A549 (cell line): ENCODE data around the gene TIMD4. TPM values are rescaled to one million over a fixed set of nuclear protein-coding genes. Genes with fewer than 3 reads are reported as not detected.

Experiments
- ATAC-seq, 2 experiments: fragments of 200-7000 bp in 1 of 2; fragments of >200 bp in 1 of 2; cut with Nextera tagmentation in 1 of 2; cut with Tn5 transposase in 1 of 2; 3 replicates each; pipeline versions ENCODE4 v1.8.0 to v1.9.1; 2018 to 2020; ENCODE audit warnings: mild to moderate bottlenecking in 1 of 2, moderate library complexity in 1 of 2
- CTCF ChIA-PET: fragments of 300-600 bp; sonication (Branson Sonifier 250); formaldehyde crosslinking; extraction: SDS; loops from one replicate; lab custom pipeline; 2021; ENCODE audit warnings: antibody characterized with exemption, inconsistent platforms; lab: Yijun Ruan, JAX
- POLR2A ChIA-PET: fragments of 350-600 bp; formaldehyde crosslinking; extraction: SDS; loops from one replicate; lab custom pipeline; 2021; ENCODE audit warnings: antibody characterized with exemption, inconsistent platforms; lab: Yijun Ruan, JAX
- DNase-seq, 2 experiments: peaks; one replicate each; pipeline versions ENCODE4 v3.0.0 to v3.0.0-alpha.2; 2011 to 2016; ENCODE audit warnings: low read depth in 1 of 2, low spot score in 1 of 2
- FAIRE-seq: peaks from 2 replicates; lab custom pipeline; 2011; peaks lifted over from hg19 to GRCh38; lab: Jason Lieb, UNC
- H3K27ac ChIP-seq, 2 experiments: fragments of >200 bp; sonication (Bioruptor Twin); formaldehyde crosslinking; 3 replicates each; pipeline ENCODE4 v1.5.1; 2016 to 2017
- H3K4me1 ChIP-seq: fragments of >200 bp; sonication (Bioruptor Twin); formaldehyde crosslinking; 3 replicates; pipeline ENCODE4 v1.6.1; 2016
- H3K4me2 ChIP-seq: fragments of >200 bp; sonication (Bioruptor Twin); formaldehyde crosslinking; 3 replicates; pipeline ENCODE4 v1.6.1; 2016
- H3K4me3 ChIP-seq: fragments of >200 bp; sonication (Bioruptor Twin); formaldehyde crosslinking; 3 replicates; pipeline ENCODE4 v1.5.1; 2016
- H3K9me3 ChIP-seq: fragments of >200 bp; sonication (Bioruptor Twin); formaldehyde crosslinking; 3 replicates; pipeline ENCODE4 v1.6.1; 2016
- ATOH8 ChIP-seq: fragments of 250-450 bp; sonication (Bioruptor Pico); IDR thresholded peaks from 2 replicates; pipeline ENCODE4 v1.5.0; 2020; ENCODE audit warnings: low read depth, mild to moderate bottlenecking, moderate library complexity
- BHLHE40 ChIP-seq: IDR thresholded peaks from 2 replicates; pipeline ENCODE4 v1.6.1; 2012; ENCODE audit warnings: low read depth, low read length, inconsistent platforms
- CBX2 ChIP-seq: fragments of 200-600 bp; sonication (generic); IDR thresholded peaks from 2 replicates; pipeline ENCODE4 v1.6.1; 2016; ENCODE audit warnings: low read depth, mild to moderate bottlenecking, borderline replicate concordance
- CEBPB ChIP-seq, 2 experiments: fragments of >200 bp in 1 of 2; sonication (Bioruptor Twin) in 1 of 2; formaldehyde crosslinking in 1 of 2; IDR thresholded peaks; 2 replicates each; pipeline ENCODE4 v1.6.1; 2012 to 2016
- CHD2 ChIP-seq: fragments of 150-350 bp; IDR thresholded peaks from 2 replicates; pipeline ENCODE4 v1.6.1; 2014; ENCODE audit warnings: low read length; ENCODE audit not compliant: partially characterized antibody
- CHD4 ChIP-seq: fragments of 200-600 bp; sonication (generic); IDR thresholded peaks from 2 replicates; pipeline ENCODE4 v1.6.1; 2016; ENCODE audit warnings: antibody characterized with exemption, mild to moderate bottlenecking, borderline replicate concordance
- EP300 ChIP-seq, 2 experiments: fragments of >200 bp; sonication (Bioruptor Twin); formaldehyde crosslinking; IDR thresholded peaks; 2 replicates in 1 of 2; 3 replicates in 1 of 2; pipeline ENCODE4 v1.6.1; 2016 to 2017
- ESRRA ChIP-seq: fragments of 150-350 bp; IDR thresholded peaks from 2 replicates; pipeline ENCODE4 v1.6.1; 2014; ENCODE audit warnings: mild to moderate bottlenecking, low read length, borderline replicate concordance
- HES2 ChIP-seq: fragments of >200 bp; sonication (Bioruptor Twin); formaldehyde crosslinking; IDR thresholded peaks from 2 replicates; pipeline ENCODE4 v1.6.1; 2016
- HEYL ChIP-seq: fragments of 250-450 bp; sonication (Bioruptor Pico); IDR thresholded peaks from 2 replicates; pipeline ENCODE4 v1.8.0; 2021; ENCODE audit warnings: mild to moderate bottlenecking, moderate library complexity
- HOXA7 ChIP-seq: fragments of 250-450 bp; sonication (Bioruptor Pico); IDR thresholded peaks from 2 replicates; pipeline ENCODE4 v1.5.0; 2020; ENCODE audit warnings: mild to moderate bottlenecking, moderate library complexity
- HOXB13 ChIP-seq: fragments of 250-450 bp; sonication (Bioruptor Pico); IDR thresholded peaks from 2 replicates; pipeline ENCODE4 v1.5.0; 2020; ENCODE audit warnings: low read depth, mild to moderate bottlenecking, moderate library complexity
- KDM1A ChIP-seq: fragments of 200-600 bp; sonication (generic); IDR thresholded peaks from 2 replicates; pipeline ENCODE4 v1.6.1; 2016; ENCODE audit warnings: low read depth, mild to moderate bottlenecking
- MAFK ChIP-seq: fragments of 450-650 bp; IDR thresholded peaks from 2 replicates; pipeline ENCODE4 v1.6.1; 2014; ENCODE audit not compliant: partially characterized antibody
- MAZ ChIP-seq: fragments of 150-350 bp; IDR thresholded peaks from 2 replicates; pipeline ENCODE4 v1.6.1; 2014; ENCODE audit warnings: antibody characterized with exemption, low read depth, low read length, borderline replicate concordance
- MYC ChIP-seq: IDR thresholded peaks from 2 replicates; pipeline ENCODE4 v1.6.1; 2012; ENCODE audit warnings: mild to moderate bottlenecking, inconsistent platforms, low read length, improper control_type of control experiment, borderline replicate concordance
- NFE2L2 ChIP-seq: fragments of 150-350 bp; conservative IDR thresholded peaks from 2 replicates; pipeline ENCODE4 v1.6.1; 2014; ENCODE audit warnings: low read length
- NPAS2 ChIP-seq: fragments of 250-450 bp; sonication (Bioruptor Pico); IDR thresholded peaks from 2 replicates; pipeline ENCODE4 v1.8.0; 2022; ENCODE audit warnings: mild to moderate bottlenecking, moderate library complexity, borderline replicate concordance
- NR3C1 ChIP-seq: fragments of >200 bp; sonication (Bioruptor Twin); formaldehyde crosslinking; IDR thresholded peaks from 3 replicates; pipeline ENCODE4 v1.6.1; 2017
- PBX3 ChIP-seq: IDR thresholded peaks from 2 replicates; pipeline ENCODE4 v1.6.1; 2012
- PHF8 ChIP-seq: fragments of 200-600 bp; sonication (generic); IDR thresholded peaks from 2 replicates; pipeline ENCODE4 v1.6.1; 2016; ENCODE audit warnings: low read depth, mild to moderate bottlenecking, antibody characterized with exemption, moderate library complexity, borderline replicate concordance
- RARB ChIP-seq: fragments of 250-450 bp; sonication (Bioruptor Pico); IDR thresholded peaks from 2 replicates; pipeline ENCODE4 v1.8.0; 2021; ENCODE audit warnings: mild to moderate bottlenecking, moderate library complexity
- RCOR1 ChIP-seq: fragments of 150-350 bp; IDR thresholded peaks from 2 replicates; pipeline ENCODE4 v1.6.1; 2014; ENCODE audit warnings: antibody characterized with exemption, low read length, low read depth
- REST ChIP-seq: fragments of 200-600 bp; sonication (generic); IDR thresholded peaks from 2 replicates; pipeline ENCODE4 v1.6.1; 2016; ENCODE audit warnings: antibody characterized with exemption, mild to moderate bottlenecking, moderate library complexity
- RFX5 ChIP-seq: fragments of 450-650 bp; IDR thresholded peaks from 2 replicates; pipeline ENCODE4 v1.7.1; 2014; ENCODE audit warnings: antibody characterized with exemption, mild to moderate bottlenecking, moderate library complexity
- RNF2 ChIP-seq: fragments of 200-600 bp; sonication (generic); IDR thresholded peaks from 2 replicates; pipeline ENCODE4 v1.6.1; 2016; ENCODE audit warnings: low read depth, mild to moderate bottlenecking, antibody characterized with exemption, moderate library complexity, borderline replicate concordance
- SMC3 ChIP-seq: fragments of >200 bp; sonication (Bioruptor Twin); formaldehyde crosslinking; IDR thresholded peaks from 3 replicates; pipeline ENCODE4 v1.6.1; 2018; ENCODE audit warnings: inconsistent platforms
- ZNF302 ChIP-seq: fragments of 250-450 bp; sonication (Bioruptor Pico); IDR thresholded peaks from 2 replicates; pipeline ENCODE4 v1.9.0; 2021; ENCODE audit warnings: inconsistent platforms, mild to moderate bottlenecking, moderate library complexity
- WGBS: methylation state at CpG from one replicate; pipeline ENCODE4 v1.1.6; 2017; ENCODE audit errors: missing lambda C conversion rate; 5-methylcytosine and 5-hydroxymethylcytosine counted together
- polyA minus RNA-seq: library from RNA; depleted of rRNA, polyadenylated mRNA; stranded (reverse); fragments of >200 nt; gene quantifications from 2 replicates; pipeline ENCODE4 v1.2.3, GENCODE V29; 2011; rRNA and poly(A)+ RNA removed
- polyA plus RNA-seq, 4 experiments: library from polyadenylated mRNA; depleted of rRNA in 3 of 4; stranded (reverse); fragments of >200 nt; fragmentation: RNase III in 1 of 4; extraction: RNeasy Plus Mini Kit Qiagen cat#74134 plus additional on column Dnase treatment in 1 of 4; gene quantifications; 2 replicates in 3 of 4; 3 replicates in 1 of 4; pipeline ENCODE4 v1.2.3, GENCODE V29; 2011 to 2017

Gene TIMD4
- polyA plus RNA-seq (2011; rRNA removed) (4.6 and 5.7 TPM in 2 replicates), polyA plus RNA-seq (2017; fragmentation: RNase III; extraction: RNeasy Plus Mini Kit Qiagen cat#74134 plus additional on column Dnase treatment) (2.1 to 2.3 TPM (median 2.3 TPM) in 3 replicates), polyA minus RNA-seq (8.0 and 11.0 TPM in 2 replicates)
- polyA plus RNA-seq (2012; cell fraction: cytosol; rRNA removed), result 1.4 TPM in 2 replicates
- 3.0 and 3.2 TPM in 2 replicates for polyA plus RNA-seq (2012; cell fraction: nucleus; rRNA removed)

GRCh38 chr5:156963125-156963524, at the start of gene TIMD4:
Gene TIMD4 (minus strand): TSS chr5:156963226. CDS start chr5:156963198, 28 bp downstream.
- Histone ChIP-seq H3K9me3 (no peaks in the 10 kb centered on the region), H3K4me1 (no peaks in the 10 kb centered on the region), H3K4me2 (no peak within 1 kb of the TSS), H3K4me3 (no peak within 1 kb of the TSS), H3K27ac (no peak within 1 kb of the TSS)
- no peak for ATAC-seq
- TF ChIP-seq CHD2 (no peak), MAFK (no peak), ZNF302 (CRISPR knock-in tag) (no peak), REST (no peak), RCOR1 (no peak), HOXB13 (CRISPR knock-in tag) (no peak), ESRRA (no peak), HES2 (no peak), NPAS2 (CRISPR knock-in tag) (no peak), PBX3 (no peak), NFE2L2 (no peak), HEYL (CRISPR knock-in tag) (no peak), SMC3 (no peak), RNF2 (no peak), HOXA7 (CRISPR knock-in tag) (no peak), CBX2 (no peak), KDM1A (no peak), MAZ (no peak)
- POLR2A ChIA-PET, result no interaction called here
- WGBS, result 98% methylated on average over 4 of the region's 4 CpGs
- FAIRE-seq, result no peak
- CTCF ChIA-PET, result no interaction called here
- DNase-seq, result no peak

- H3K4me3 ChIP-seq, result no peak overlapping the region
- H3K27ac ChIP-seq, result no peak overlapping the region; a peak in 1 of 6 replicates
- H3K9me3 ChIP-seq, result peaks cover 5% of the 10 kb centered on the region; the same call in 1 of the 3 replicates
- POLR2A ChIA-PET, result no interaction called here
- no peak for DNase-seq
- TF ChIP-seq RCOR1 (no peak), MYC (no peak), RARB (CRISPR knock-in tag) (no peak), ATOH8 (CRISPR knock-in tag) (no peak), ESRRA (no peak), NR3C1 (no peak), RFX5 (no peak), CHD4 (no peak), PHF8 (no peak), CEBPB (IDR thresholded peaks at IDR 0.05) (no peak), CHD2 (no peak), EP300 (IDR thresholded peaks at IDR 0.05) (no peak), HES2 (no peak), BHLHE40 (no peak), RNF2 (no peak)
- CTCF ChIA-PET, result interaction anchor here (2.1 kb wide), 1 partner anchor 15 kb away, joined by 4 read pairs; no protein-coding TSS in a partner anchor
- ATAC-seq, result no peak
- H3K4me1 ChIP-seq, result peaks cover 16% of the 10 kb centered on the region; the same call in 2 of the 3 replicates
- no peak for FAIRE-seq
- WGBS, result 92% methylated on average over 2 of the region's 2 CpGs
- H3K4me2 ChIP-seq, result no peak overlapping the region
Observed at GRCh38 chr5:157006262-157006661, 43.2 kb upstream of the TIMD4 start.
